DMS114 treated with DMSO at 0.1 percent for 48 hours (cell line): ENCODE measurements around the gene MYOF.
A peak's percentile ranks its signal among the peaks of the same experiment; 100 is the strongest.

Experiments used
- DNase-seq: peaks from one replicate; lab custom pipeline; 2025; ENCODE audit not compliant: unreplicated experiment; lab: John Stamatoyannopoulos, UW

The MYOF gene

GRCh38 chr10:93482145-93482834, at the start of gene MYOF:
TSS of gene MYOF (minus strand) at chr10:93482334. CDS start at chr10:93482194, 140 bp downstream.
- DNase-seq = peak; percentile 68

DNA sequence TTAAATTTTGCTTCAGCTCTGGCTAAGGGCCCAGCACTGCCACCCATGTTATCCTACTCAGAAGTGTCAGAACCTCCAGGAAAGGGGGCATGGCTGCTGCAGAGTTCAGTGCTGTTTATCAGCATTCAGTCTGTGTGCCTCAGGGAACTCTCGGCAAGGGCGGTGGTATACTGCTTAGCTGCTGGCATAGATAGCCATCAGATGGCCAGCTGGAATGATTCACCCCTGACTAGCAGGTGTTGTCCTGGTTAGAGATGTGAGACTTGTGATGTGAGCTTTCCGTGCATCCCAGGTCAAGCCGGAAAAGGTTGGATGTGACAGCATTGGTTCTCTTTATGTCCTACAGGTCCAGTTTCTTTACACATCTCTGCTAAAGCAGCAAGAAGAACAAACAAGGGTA, 36.4 kb upstream of the MYOF start:
- no peak for DNase-seq

DNA sequence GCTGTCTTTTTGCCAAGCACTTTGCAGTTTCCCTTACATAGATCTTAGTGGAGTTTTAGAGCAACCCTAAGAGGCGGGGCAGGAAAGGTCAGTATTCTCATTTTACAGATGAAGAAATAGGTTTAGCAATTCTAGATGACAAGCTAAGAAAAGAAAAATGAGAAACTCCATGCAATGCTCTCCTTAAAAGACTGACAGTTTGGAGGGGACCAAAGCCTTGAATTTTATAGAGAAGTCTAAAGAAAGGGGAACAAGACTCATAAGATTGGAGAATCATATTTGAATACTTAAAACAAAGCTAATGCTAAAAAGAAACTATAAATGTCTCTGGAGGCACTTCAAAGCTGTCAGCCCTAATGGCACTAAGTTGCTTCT, 33.9 kb upstream of the MYOF start:
- no peak for DNase-seq

GRCh38 chr10:93515071-93516005, 33.2 kb upstream of the MYOF start:
- no peak for DNase-seq

GRCh38 chr10:93514521-93514920, 32.4 kb upstream of the MYOF start:
- no peak for DNase-seq

GRCh38 chr10:93513091-93513490, 31.0 kb upstream of the MYOF start:
- DNase-seq = no peak

GRCh38 chr10:93512565-93512964, 30.4 kb upstream of the MYOF start:
- no peak for DNase-seq

GRCh38 chr10:93509816-93510215, 27.7 kb upstream of the MYOF start:
- no peak for DNase-seq

DNA sequence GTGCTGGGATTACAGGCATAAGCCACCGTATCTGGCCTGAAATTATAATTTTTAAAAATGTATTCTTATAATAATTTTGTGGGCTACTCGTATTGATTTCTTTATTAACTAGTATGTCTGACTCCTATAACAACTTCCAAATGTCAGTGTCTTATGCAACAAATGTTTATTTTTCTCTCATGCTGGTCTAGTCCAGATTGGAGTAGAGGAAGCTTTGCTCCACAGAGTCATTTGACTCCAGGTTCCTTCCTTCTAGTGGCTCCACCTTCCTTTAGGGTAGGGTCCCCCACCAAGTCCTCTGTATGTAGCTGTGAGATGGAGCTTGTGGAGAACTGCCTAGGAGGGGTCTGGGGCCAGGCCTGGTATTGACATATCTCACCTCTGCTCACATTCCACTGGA, 22.9 kb upstream of the MYOF start:
- DNase-seq = no peak

- DNase-seq = no peak
These were observed 20.9 kb upstream of the MYOF start for GRCh38 chr10:93503075-93503474.

- DNase-seq = no peak
These were observed 19.5 kb upstream of the MYOF start for GRCh38 chr10:93501650-93502049.

- no peak for DNase-seq
These were observed 16.0 kb upstream of the MYOF start for GRCh38 chr10:93498166-93498565.

- peak; percentile 92 for DNase-seq
These were observed 14.3 kb upstream of the MYOF start, which contains the start of gene CEP55 for GRCh38 chr10:93496322-93497041. TSS of gene CEP55 (plus strand) at chr10:93496612. CDS start at chr10:93500052, 3,440 bp downstream.

GRCh38 chr10:93495654-93496321, 13.7 kb upstream of the MYOF start:
- DNase-seq = no peak

GRCh38 chr10:93494494-93494893, 12.4 kb upstream of the MYOF start:
- DNase-seq = no peak

GRCh38 chr10:93493162-93493561, 11.0 kb upstream of the MYOF start:
- no peak for DNase-seq

- DNase-seq = no peak
These were observed 9.5 kb upstream of the MYOF start for GRCh38 chr10:93491602-93492121.

DNA sequence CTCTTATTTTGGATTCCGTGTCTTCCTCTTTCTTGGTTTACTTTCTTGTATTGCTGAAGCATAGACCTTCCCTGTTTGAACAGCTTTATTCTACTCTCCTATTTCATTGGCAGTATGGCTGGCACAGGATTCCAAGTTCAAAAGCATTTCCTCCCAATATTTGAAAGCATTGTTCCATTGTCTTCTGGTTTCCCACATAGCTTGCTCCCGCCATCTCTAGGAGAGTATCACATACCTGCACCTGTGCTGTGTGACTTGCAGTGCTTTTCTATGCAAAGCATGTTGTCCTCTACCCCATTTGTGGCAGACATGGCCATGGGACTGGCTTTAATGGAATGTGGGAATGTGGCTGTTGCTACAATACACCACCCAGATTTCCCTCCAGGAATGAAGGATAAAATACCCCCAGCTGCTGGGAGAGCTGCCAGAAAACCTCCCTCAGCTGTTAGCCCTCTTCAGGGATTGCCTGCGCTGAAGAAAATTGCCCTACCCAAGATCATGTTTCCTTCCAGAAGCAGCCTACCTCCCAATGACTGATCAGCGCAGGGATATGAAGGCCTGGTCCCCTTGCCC, 6.9 kb upstream of the MYOF start:
- no peak for DNase-seq

DNA sequence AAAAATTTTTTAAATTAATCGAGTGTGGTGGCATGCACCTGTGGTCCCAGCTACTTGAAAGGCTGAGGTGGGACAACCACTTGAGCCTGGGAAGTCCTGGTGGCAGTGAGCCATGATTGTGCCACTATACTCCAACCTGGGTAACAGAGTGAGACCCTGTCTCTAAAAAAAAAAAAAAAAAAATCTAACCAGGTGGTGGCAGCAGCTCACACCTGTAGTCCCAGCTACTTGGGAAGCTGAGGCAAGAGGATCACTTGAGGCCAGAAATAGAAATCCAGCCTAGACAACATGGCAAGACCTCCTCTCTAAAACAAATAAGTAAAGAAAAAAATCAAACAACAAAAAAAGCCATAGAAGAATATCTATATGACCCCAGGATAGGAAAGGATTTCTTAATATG, 3.6 kb upstream of the MYOF start:
- DNase-seq = no peak

DNA sequence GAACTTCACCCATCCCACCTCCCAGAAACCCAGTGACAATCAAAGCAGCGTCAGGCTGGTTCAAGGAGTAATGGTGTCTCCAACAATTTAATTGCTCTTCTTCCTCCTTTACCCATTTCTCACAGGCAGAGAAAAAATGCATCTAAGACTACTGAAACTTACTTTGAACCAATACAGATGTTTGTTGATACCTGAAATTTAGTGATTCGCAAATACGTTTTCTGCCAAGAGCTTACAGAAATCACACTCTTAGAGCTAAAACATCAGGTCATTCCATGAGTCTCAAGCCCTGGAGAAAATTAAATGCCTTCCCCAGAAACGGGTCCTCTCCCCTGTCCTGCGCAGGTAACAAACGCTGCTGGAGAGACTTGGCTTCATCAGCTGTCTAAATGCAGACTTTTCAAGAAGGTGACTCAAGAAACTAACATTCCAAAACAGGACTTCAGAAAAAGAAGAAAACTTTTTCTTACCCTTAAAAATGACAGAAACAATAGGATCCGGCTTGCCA, 443 bp downstream of the MYOF start:
- no peak for DNase-seq
